GM23248 (cell line): ENCODE results near the gene CLDN5. TPM values are rescaled to one million over a fixed set of nuclear protein-coding genes. Genes with fewer than 3 reads are reported as not detected.
A peak's percentile ranks its signal among the peaks of the same experiment; 100 is the strongest.

Source experiments
- DNase-seq: peaks from one replicate; pipeline ENCODE4 v3.0.0-alpha.2; 2015
- H2AFZ ChIP-seq: fragments of 200-600 bp; sonication (generic); 2 replicates; pipeline ENCODE4 v1.6.1; 2016; ENCODE audit warnings: antibody characterized with exemption
- H3F3A ChIP-seq: fragments of 200-600 bp; sonication (generic); 2 replicates; pipeline ENCODE4 v1.6.1; 2016; ENCODE audit warnings: mild to moderate bottlenecking, antibody characterized with exemption, mixed run types; ENCODE audit not compliant: insufficient read depth
- H3K27ac ChIP-seq: fragments of 200-600 bp; sonication (generic); 2 replicates; pipeline ENCODE4 v1.5.1; 2016; ENCODE audit warnings: mild to moderate bottlenecking
- H3K27me3 ChIP-seq: fragments of 200-600 bp; sonication (generic); replicated peaks from 2 replicates; pipeline ENCODE4 v1.6.1; 2016; ENCODE audit warnings: mild to moderate bottlenecking; ENCODE audit not compliant: insufficient read depth
- H3K36me3 ChIP-seq: fragments of 200-600 bp; sonication (generic); 2 replicates; pipeline ENCODE4 v1.6.1; 2016; ENCODE audit warnings: low read depth, mild to moderate bottlenecking
- H3K4me1 ChIP-seq: fragments of 200-600 bp; sonication (generic); 2 replicates; pipeline ENCODE4 v1.6.1; 2016; ENCODE audit warnings: mild to moderate bottlenecking; ENCODE audit not compliant: insufficient read depth
- H3K4me2 ChIP-seq: fragments of 200-600 bp; sonication (generic); one replicate; pipeline ENCODE4 v1.6.1; 2016; ENCODE audit warnings: mild to moderate bottlenecking; ENCODE audit not compliant: unreplicated experiment
- H3K4me3 ChIP-seq: fragments of 200-600 bp; sonication (generic); 2 replicates; pipeline ENCODE4 v1.5.1; 2016; ENCODE audit warnings: mild to moderate bottlenecking
- H3K79me2 ChIP-seq: fragments of 200-600 bp; sonication (generic); 2 replicates; pipeline ENCODE4 v1.6.1; 2016; ENCODE audit warnings: mild to moderate bottlenecking; ENCODE audit not compliant: insufficient read depth
- H3K9ac ChIP-seq: fragments of 200-600 bp; sonication (generic); 2 replicates; pipeline ENCODE4 v1.6.1; 2016; ENCODE audit warnings: mild to moderate bottlenecking
- H3K9me2 ChIP-seq: fragments of 200-600 bp; sonication (generic); 2 replicates; pipeline ENCODE4 v1.6.1; 2016; ENCODE audit warnings: mixed run types, mild to moderate bottlenecking, moderate library complexity; ENCODE audit not compliant: insufficient read depth
- H3K9me3 ChIP-seq: fragments of 200-600 bp; sonication (generic); one replicate; pipeline ENCODE4 v1.6.1; 2017; ENCODE audit warnings: low read depth
- H4K20me1 ChIP-seq: fragments of 200-600 bp; sonication (generic); 2 replicates; pipeline ENCODE4 v1.6.0; 2016; ENCODE audit not compliant: insufficient read depth
- EZH2 ChIP-seq: fragments of 200-600 bp; sonication (generic); IDR thresholded peaks from 2 replicates; pipeline ENCODE4 v1.6.1; 2018; ENCODE audit warnings: antibody characterized with exemption, mild to moderate bottlenecking; ENCODE audit not compliant: insufficient read depth, poor library complexity, severe bottlenecking
- EZH2phosphoT487 ChIP-seq: fragments of 200-600 bp; sonication (generic); IDR thresholded peaks from 2 replicates; pipeline ENCODE4 v1.6.1; 2018; ENCODE audit warnings: antibody characterized with exemption, moderate library complexity, mild to moderate bottlenecking, low read depth; ENCODE audit not compliant: insufficient read depth
- WGBS, 2 experiments: methylation state at CpG; one replicate each; pipeline ENCODE4 v1.1.6; 2015 to 2017; ENCODE audit warnings: low lambda C conversion rate in 2 of 2, low coverage in 1 of 2; ENCODE audit errors: missing lambda C conversion rate in 2 of 2; 5-methylcytosine and 5-hydroxymethylcytosine counted together
- in situ Hi-C: fragments of 300-500 bp; cut with MboI; formaldehyde crosslinking; loops from 2 replicates; pipeline ENCODE4 v1.15.0; 2020
- polyA plus RNA-seq: library from polyadenylated mRNA; unstranded; fragments of >200 nt; fragmentation: Nextera tagmentation; extraction: Ambion mirVana; gene quantifications from 2 replicates; pipeline ENCODE4 v1.2.1, GENCODE V29; 2016
- total RNA-seq: library from RNA; depleted of rRNA; stranded (reverse); fragments of >200 nt; shearing (Covaris generic); gene quantifications from 2 replicates; pipeline ENCODE4 v1.2.3, GENCODE V29; 2014; rRNA removed

CLDN5 gene
- total and polyA plus RNA-seq, 2 experiments from 2014 or later, result not detected

- Histone ChIP-seq H3K9me3 (no peaks in the 10 kb centered on the region), H3K9ac (no peak overlapping the region), H3K27ac (no peak overlapping the region), H3K36me3 (peaks cover 31% of the 10 kb centered on the region; the same call in 1 of the 2 replicates), H3K4me2 (no peak overlapping the region), H3K4me3 (no peak overlapping the region), H4K20me1 (peaks cover 4% of the 10 kb centered on the region; the same call in 1 of the 2 replicates), H3K79me2 (peaks cover 70% of the 10 kb centered on the region), H3K9me2 (no peaks in the 10 kb centered on the region), H3K27me3 (no peaks in the 10 kb centered on the region), H2AFZ (no peak overlapping the region), H3F3A (peaks cover 8% of the 10 kb centered on the region; the same call in 1 of the 2 replicates), H3K4me1 (peaks cover 11% of the 10 kb centered on the region; the same call in 1 of the 2 replicates)
- no peak for TF ChIP-seq EZH2phosphoT487
- no peak for TF ChIP-seq EZH2
- in situ Hi-C loops, result no loop called here
- 67 to 75% methylated on average over 3 of the region's 3 CpGs for WGBS, 2 experiments
- DNase-seq, result peak; percentile 22
These were observed 50.6 kb downstream of the CLDN5 start for GRCh38 chr22:19473578-19473977.

Other genes with a start within 250 kb of the CLDN5 start
- 10.2 and 20.0 TPM in 2 replicates for gene CLTCL1, start 232.7 kb downstream of the CLDN5 start, total RNA-seq
- gene CLTCL1, start 232.7 kb downstream of the CLDN5 start, polyA plus RNA-seq, result 8.5 and 8.9 TPM in 2 replicates
- 18.6 and 24.2 TPM in 2 replicates for gene HIRA, start 92.7 kb downstream of the CLDN5 start, total RNA-seq
- 2.1 and 2.7 TPM in 2 replicates for gene HIRA, start 92.7 kb downstream of the CLDN5 start, polyA plus RNA-seq
- 27.3 and 37.6 TPM in 2 replicates for gene MRPL40, start 91.9 kb downstream of the CLDN5 start, total RNA-seq
- gene MRPL40, start 91.9 kb downstream of the CLDN5 start, polyA plus RNA-seq, result 80.8 and 81.9 TPM in 2 replicates
- 14.4 and 15.0 TPM in 2 replicates for gene C22orf39, start 76.7 kb downstream of the CLDN5 start, total RNA-seq
- 21.3 and 22.8 TPM in 2 replicates for gene C22orf39, start 76.7 kb downstream of the CLDN5 start, polyA plus RNA-seq
- gene UFD1, start 45.2 kb downstream of the CLDN5 start, total RNA-seq, result 55.2 and 61.2 TPM in 2 replicates
- 113 and 117 TPM in 2 replicates for gene UFD1, start 45.2 kb downstream of the CLDN5 start, polyA plus RNA-seq
- gene CDC45, start 44.5 kb downstream of the CLDN5 start, total RNA-seq, result 9.5 TPM in 2 replicates
- 10.1 and 10.6 TPM in 2 replicates for gene CDC45, start 44.5 kb downstream of the CLDN5 start, polyA plus RNA-seq
- gene SEPTIN5, start 190.1 kb upstream of the CLDN5 start, total RNA-seq, result 31.5 and 35.3 TPM in 2 replicates
- 16.1 and 17.0 TPM in 2 replicates for gene SEPTIN5, start 190.1 kb upstream of the CLDN5 start, polyA plus RNA-seq
- gene GP1BB, start 199.1 kb upstream of the CLDN5 start, total RNA-seq, result 7.1 and 10.2 TPM in 2 replicates
- 3.2 and 4.9 TPM in 2 replicates for gene GP1BB, start 199.1 kb upstream of the CLDN5 start, polyA plus RNA-seq
- gene TBX1, start 236.4 kb upstream of the CLDN5 start, total RNA-seq, result 1.6 and 4.6 TPM in 2 replicates
- 2.2 and 2.8 TPM in 2 replicates for gene TBX1, start 236.4 kb upstream of the CLDN5 start, polyA plus RNA-seq